Thyroid gland (tissue), 4 donors: Measurements from ENCODE around the gene AKT1. TPM values are rescaled to one million over a fixed set of nuclear protein-coding genes. Genes with fewer than 3 reads are reported as not detected.

Experiments
- DNase-seq, 2 donors: peaks; one replicate each; pipeline ENCODE4 v3.0.0-alpha.2; 2019
- H3K27ac ChIP-seq, 3 donors: fragments of 200-600 bp; sonication (generic); 1 replicate in 2 of 3; 2 replicates in 1 of 3; pipeline ENCODE4 v1.5.1; 2016 to 2019; ENCODE audit warnings: mild to moderate bottlenecking in 1 of 3, moderate library complexity in 1 of 3
- H3K27me3 ChIP-seq: fragments of 200-600 bp; sonication (generic); one replicate; pipeline ENCODE4 v1.5.1; 2019
- H3K36me3 ChIP-seq, 2 donors: fragments of 200-600 bp; sonication (generic); one replicate each; pipeline ENCODE4 v1.5.1; 2016 to 2019
- H3K4me1 ChIP-seq, 2 donors: fragments of 200-600 bp; sonication (generic); one replicate each; pipeline ENCODE4 v1.5.1; 2017 to 2019
- H3K4me3 ChIP-seq, 3 donors: fragments of 200-600 bp; sonication (generic); replicated peaks in 1 of 3; 1 replicate in 2 of 3; 2 replicates in 1 of 3; pipeline ENCODE4 v1.5.1; 2016; ENCODE audit warnings: mild to moderate bottlenecking in 1 of 3
- H3K9me3 ChIP-seq: fragments of 200-600 bp; sonication (generic); one replicate; pipeline ENCODE4 v1.5.1; 2017
- POLR2A ChIP-seq, 2 donors: fragments of 450-650 bp; IDR thresholded peaks; one replicate each; pipeline ENCODE4 v1.6.1; 2017; ENCODE audit warnings: antibody characterized with exemption in 2 of 2, mild to moderate bottlenecking in 2 of 2, moderate library complexity in 1 of 2
- WGBS, 2 donors: methylation state at CpG; one replicate each; pipeline ENCODE4 v1.1.5; 2017; 5-methylcytosine and 5-hydroxymethylcytosine counted together
- intact Hi-C: fragments of 100-400 bp; cut with DNase I; formaldehyde crosslinking; loops from one replicate; pipeline ENCODE4 v1.15.1; 2023
- total RNA-seq, 4 donors: library from RNA; depleted of rRNA; stranded (reverse); fragments of >200 nt; gene quantifications; one replicate each; pipeline ENCODE4 v1.2.3, GENCODE V29; 2016
- TF ChIP-seq, protein P1 (sequence below), 6 experiments: fragments of 200-600 bp in 3 of 6; fragments of 450-650 bp in 3 of 6; sonication (generic) in 3 of 6; IDR thresholded peaks; one replicate each; pipeline ENCODE4 v1.5.1; 2016 to 2019; ENCODE audit warnings: antibody characterized with exemption in 6 of 6, mild to moderate bottlenecking in 2 of 6, inconsistent platforms in 1 of 6, moderate library complexity in 1 of 6

The AKT1 gene
- total RNA-seq, 4 donors from 2014 or later = 99.8 to 179 (median 152) TPM

DNA sequence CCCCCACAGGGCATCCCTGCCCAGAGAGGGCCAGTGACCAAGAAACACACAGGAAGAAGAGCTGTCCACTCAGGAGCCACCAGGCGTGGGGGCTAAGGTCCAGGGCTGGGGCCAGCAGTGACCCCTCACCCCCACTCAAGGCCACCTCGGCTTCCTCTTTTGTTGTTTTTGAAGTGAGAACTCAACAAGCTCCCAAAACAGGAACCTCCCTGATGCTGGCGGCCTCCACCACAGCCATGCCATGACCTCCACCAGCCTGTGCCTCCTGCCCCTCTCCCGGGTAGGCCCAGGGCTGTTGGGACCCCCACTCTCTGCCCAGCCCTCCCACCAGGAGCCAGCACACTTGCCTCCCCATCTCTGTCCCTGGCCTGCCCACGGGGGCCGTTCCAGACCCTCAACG lies 7.8 kb downstream of the AKT1 start:
- intact Hi-C loops = no loop called here
- Histone ChIP-seq H3K9me3 (no peaks in the 10 kb centered on the region), H3K4me3 (no peak overlapping the region), H3K36me3 (peaks cover 0 to 19% of the 10 kb centered on the region in 2 donors), H3K4me1 (peaks cover 36 to 62% of the 10 kb centered on the region in 2 donors), H3K27me3 (no peaks in the 10 kb centered on the region), H3K27ac (no peak overlapping the region)
- TF ChIP-seq POLR2A (IDR thresholded peaks at IDR 0.05) = no peak
- TF ChIP-seq, protein P1, sequence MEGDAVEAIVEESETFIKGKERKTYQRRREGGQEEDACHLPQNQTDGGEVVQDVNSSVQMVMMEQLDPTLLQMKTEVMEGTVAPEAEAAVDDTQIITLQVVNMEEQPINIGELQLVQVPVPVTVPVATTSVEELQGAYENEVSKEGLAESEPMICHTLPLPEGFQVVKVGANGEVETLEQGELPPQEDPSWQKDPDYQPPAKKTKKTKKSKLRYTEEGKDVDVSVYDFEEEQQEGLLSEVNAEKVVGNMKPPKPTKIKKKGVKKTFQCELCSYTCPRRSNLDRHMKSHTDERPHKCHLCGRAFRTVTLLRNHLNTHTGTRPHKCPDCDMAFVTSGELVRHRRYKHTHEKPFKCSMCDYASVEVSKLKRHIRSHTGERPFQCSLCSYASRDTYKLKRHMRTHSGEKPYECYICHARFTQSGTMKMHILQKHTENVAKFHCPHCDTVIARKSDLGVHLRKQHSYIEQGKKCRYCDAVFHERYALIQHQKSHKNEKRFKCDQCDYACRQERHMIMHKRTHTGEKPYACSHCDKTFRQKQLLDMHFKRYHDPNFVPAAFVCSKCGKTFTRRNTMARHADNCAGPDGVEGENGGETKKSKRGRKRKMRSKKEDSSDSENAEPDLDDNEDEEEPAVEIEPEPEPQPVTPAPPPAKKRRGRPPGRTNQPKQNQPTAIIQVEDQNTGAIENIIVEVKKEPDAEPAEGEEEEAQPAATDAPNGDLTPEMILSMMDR (IDR thresholded peaks at IDR 0.05) = no peak
- WGBS, 2 donors = 84 to 87% methylated on average over 4 to 7 of the region's 7 CpGs
- no peak for DNase-seq

DNA sequence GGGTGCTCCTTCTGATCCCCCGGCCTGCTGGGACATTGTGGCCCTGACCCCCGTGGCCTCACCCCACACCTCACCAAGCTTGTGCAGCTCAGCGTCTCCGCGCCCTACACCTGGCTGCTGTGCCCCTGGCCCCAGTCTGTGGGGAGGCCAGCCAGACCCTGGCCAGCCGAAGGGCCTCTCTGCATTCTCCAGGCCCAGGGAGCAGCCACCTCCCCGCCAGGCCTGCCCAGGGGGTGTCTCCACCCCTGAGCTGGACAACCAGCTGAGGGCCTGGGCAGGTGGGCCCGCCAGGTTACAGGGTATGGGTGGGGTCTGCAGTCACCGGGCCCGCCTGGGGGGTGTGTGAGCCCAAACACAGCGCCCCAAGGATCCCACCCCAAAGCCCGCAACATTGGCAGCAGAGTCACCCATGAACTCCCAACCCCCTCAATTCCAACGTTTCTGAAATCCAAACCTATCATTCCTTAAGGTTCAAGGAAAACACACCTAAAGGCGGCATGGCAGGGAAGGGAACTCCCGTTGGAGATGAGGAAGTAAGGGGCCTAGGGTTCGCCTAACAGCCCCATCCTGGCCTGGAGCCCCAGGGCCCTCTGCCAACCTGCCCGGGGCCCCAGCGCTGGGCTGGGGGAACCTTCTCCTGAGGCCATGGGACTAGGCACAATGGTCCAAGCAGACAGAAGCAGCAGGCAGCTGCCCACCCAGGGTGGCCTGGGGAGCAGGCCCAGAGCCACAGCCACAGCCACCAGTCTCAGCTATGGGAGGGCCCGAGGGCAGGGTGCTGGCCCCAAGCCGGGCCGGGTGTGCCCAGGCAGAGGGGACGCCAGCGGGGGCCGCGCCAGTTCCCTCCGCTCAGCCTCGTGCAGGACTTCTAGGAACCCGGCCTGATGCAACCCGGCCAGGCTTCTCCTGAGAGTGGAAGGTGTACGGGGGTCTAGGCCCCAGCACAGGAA lies 8.5 kb downstream of the AKT1 start:
- no peak for TF ChIP-seq POLR2A (IDR thresholded peaks at IDR 0.05)
- TF ChIP-seq, protein P1 (IDR thresholded peaks at IDR 0.05) = no peak
- H3K36me3 ChIP-seq = peaks cover 0 to 19% of the 10 kb centered on the region in 2 donors
- H3K4me3 ChIP-seq = no peak overlapping the region
- H3K27me3 ChIP-seq = no peaks in the 10 kb centered on the region
- H3K4me1 ChIP-seq = peaks cover 28 to 55% of the 10 kb centered on the region in 2 donors
- DNase-seq = peak in 1 of 2 donors; percentile 7
- H3K27ac ChIP-seq = peak overlapping the region in 1 of 3 donors; percentile 99
- 57 to 86% methylated on average over 9 to 19 of the region's 30 CpGs for WGBS, 2 donors
- intact Hi-C loops = no loop called here
- H3K9me3 ChIP-seq = no peaks in the 10 kb centered on the region

DNA sequence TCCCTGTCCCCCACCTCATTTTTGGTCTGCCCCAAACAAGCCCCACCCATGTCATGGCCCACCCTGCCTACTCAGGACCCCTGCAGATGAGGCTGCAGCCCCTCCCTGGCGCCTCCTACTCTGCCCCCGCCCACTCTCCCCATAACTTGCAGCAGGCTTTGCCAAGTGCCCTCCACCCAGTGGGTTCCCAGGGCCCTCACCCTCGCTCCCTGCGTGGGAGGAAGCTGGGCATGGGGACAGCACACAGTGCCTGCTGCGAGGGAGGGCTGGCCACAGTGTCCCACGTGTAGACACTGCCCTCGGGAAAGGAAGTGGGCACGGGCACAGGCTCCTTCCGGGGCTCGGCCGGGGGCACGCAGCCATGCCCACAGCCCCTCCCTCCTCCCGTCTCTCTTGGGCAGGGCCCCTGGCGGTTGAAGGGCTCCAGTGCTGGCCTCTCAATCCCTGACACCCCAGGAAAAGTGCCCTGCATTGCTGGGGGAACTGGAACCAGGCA lies 9.4 kb downstream of the AKT1 start:
- TF ChIP-seq, protein P1 (IDR thresholded peaks at IDR 0.05) = peak in 2 of 6 experiments; percentile 9 to 15
- no peak for TF ChIP-seq POLR2A (IDR thresholded peaks at IDR 0.05)
- Histone ChIP-seq H3K4me3 (no peak overlapping the region), H3K36me3 (peaks cover 0 to 15% of the 10 kb centered on the region in 2 donors), H3K4me1 (peaks cover 26 to 50% of the 10 kb centered on the region in 2 donors), H3K9me3 (no peaks in the 10 kb centered on the region), H3K27me3 (no peaks in the 10 kb centered on the region), H3K27ac (peak overlapping the region in 2 of 3 donors; percentile 82 to 99)
- WGBS, 2 donors = 38 to 51% methylated on average over 7 to 10 of the region's 14 CpGs
- DNase-seq = peak in 1 of 2 donors; percentile 68
- intact Hi-C loops = no loop called here

DNA sequence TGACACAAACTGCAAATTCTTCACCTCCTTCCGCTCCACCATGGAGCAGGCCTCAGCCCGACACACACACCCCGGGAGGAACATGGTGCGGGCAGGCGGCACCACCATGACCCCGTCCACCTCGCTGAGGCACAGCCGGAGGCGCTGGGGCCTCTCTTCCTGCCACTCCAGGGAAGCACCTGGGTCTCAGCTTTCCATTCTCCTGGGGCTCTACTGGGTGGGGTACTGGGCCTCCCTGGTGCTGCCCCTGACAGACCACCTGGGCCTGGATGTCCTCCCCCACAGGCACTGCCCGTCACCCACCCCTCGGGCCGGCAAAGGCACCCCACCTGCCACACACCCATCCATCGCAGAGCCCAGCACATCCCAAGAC lies 9.9 kb downstream of the AKT1 start:
- 85 to 90% methylated on average over 5 to 9 of the region's 13 CpGs for WGBS, 2 donors
- Histone ChIP-seq H3K27me3 (no peaks in the 10 kb centered on the region), H3K9me3 (no peaks in the 10 kb centered on the region), H3K4me3 (no peak overlapping the region), H3K36me3 (peaks cover 0 to 10% of the 10 kb centered on the region in 2 donors), H3K27ac (peak overlapping the region in 2 of 3 donors; percentile 82 to 99), H3K4me1 (peaks cover 26 to 50% of the 10 kb centered on the region in 2 donors)
- peak in 1 of 2 donors; percentile 28 for DNase-seq
- TF ChIP-seq, protein P1 (IDR thresholded peaks at IDR 0.05) = no peak
- no peak for TF ChIP-seq POLR2A (IDR thresholded peaks at IDR 0.05)
- intact Hi-C loops = no loop called here
